Activated effector memory CD4-positive, alpha-beta T cell treated with Interleukin-2 at 50 U/mL for 16 hours (primary cell): ENCODE results near the gene IL17RD.
"Not testable (repeated sequence)": the region's sequence is repeated elsewhere in the genome, so short reads cannot be mapped to it uniquely, and the experiment has no call there.

ENCODE experiments used
- DNase-seq: peaks from one replicate; pipeline ENCODE4 v3.0.0-alpha.2; 2020

Gene IL17RD

DNA sequence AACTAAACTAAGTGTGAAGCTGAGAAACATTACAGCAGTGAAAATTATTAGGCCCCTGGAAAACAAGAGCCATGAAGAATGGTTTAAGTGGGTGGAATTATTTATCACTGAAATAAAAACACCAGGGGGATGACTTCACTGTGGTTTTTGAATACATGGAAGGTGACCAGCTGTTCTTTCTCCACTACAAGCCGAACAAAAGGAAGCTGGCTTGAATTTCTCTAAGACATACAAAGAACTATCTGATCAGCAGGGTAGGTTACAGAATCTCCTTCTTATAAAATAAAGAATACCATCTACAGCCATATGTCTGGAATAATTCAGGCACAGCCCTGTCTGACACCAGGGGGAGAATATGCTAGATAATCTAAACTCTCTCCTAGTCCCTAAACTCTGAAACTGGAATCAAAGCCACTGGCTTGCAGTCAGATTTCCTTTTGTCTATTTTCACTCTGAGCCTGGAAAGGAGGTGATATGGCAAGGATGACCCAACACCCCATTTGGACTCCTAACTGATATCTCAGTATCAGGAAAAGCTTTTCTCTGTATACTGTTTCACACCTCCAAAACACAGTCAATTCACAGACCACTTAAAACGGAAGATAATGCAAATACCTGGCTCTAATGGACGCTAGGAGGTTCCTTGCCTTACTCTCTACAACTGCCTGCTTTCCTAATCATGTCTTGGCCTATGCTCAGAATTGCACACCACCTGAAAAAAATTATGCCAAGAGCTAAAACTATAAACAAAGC, 73.5 kb downstream of the IL17RD start:
- no peak for DNase-seq

GRCh38 chr3:57089043-57089442, 76.1 kb downstream of the IL17RD start:
- no peak for DNase-seq

DNA sequence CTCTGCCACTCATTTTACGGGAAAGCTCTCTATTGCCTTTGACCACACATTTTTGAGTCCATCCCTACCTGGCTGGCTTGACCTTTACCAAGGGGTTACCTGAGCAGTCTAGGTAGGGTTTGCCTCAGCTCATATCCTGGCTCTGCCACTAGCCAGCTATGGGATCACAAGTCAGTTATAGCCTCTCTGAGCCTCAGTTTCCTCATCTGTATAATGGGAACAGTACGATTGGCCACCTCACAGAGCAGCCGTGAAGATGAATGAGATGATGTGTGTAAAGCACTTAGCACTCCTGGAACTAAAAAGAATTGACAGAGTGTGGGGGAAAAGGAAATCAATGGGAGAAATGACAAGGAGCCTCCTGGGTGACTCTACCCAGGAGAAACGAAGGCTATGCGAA, 76.7 kb downstream of the IL17RD start:
- no peak for DNase-seq

DNA sequence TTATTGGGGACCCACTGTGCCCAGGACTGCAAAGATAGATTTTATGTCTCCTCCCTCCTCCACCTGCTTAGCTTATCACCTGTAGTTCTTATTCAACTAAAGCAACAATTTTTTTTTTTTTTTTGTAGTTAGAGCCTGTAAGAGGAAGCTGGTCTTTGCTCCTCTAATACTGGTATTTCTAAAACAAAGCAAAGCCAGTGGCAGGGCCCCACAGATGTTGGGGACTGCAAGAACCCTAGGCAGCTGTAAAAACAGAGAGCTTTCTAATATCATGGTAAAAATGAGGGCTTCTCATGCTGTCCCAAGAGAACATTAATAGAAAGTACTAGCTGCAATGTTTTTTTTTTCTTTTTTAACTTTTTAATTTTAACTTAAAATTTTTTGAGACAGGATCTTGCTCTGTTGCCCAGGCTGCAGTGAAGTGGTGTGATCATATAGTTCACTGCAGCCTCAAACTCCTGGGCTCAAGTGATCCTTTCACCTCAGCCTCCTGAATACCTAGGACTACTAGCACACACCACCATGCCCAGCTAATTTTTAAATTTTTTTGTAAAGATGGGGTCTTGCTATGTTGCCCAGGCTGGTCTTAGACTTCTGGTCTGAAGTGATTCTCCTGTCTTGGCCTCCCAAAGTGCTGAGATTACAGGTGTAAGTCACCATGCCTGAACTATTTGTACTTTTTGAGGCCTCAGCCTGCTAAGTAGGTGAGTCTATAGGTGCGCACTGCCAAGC, 77.6 kb downstream of the IL17RD start:
- DNase-seq = no peak

- no peak for DNase-seq
These were observed 79.0 kb downstream of the IL17RD start for GRCh38 chr3:57086201-57086600.

DNA sequence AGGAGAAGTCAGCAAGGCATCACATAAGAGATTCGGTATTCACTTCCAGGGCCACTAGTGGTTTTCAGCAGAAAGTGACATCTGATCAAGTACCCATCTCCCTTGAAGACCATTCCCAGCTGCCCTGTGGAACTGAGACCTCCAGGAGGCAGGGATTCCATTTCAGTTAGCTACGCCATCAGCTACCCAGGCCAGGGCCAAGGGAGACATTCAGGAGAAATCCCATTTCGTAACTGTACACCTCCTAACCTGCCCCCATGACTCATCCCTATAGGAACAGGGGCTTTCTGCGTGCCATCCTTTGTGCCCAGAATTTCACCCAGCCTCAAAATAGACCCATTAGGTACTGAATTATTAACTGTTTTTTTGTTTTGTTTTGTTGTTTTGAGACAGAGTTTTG, 79.9 kb downstream of the IL17RD start:
- DNase-seq = no peak

DNA sequence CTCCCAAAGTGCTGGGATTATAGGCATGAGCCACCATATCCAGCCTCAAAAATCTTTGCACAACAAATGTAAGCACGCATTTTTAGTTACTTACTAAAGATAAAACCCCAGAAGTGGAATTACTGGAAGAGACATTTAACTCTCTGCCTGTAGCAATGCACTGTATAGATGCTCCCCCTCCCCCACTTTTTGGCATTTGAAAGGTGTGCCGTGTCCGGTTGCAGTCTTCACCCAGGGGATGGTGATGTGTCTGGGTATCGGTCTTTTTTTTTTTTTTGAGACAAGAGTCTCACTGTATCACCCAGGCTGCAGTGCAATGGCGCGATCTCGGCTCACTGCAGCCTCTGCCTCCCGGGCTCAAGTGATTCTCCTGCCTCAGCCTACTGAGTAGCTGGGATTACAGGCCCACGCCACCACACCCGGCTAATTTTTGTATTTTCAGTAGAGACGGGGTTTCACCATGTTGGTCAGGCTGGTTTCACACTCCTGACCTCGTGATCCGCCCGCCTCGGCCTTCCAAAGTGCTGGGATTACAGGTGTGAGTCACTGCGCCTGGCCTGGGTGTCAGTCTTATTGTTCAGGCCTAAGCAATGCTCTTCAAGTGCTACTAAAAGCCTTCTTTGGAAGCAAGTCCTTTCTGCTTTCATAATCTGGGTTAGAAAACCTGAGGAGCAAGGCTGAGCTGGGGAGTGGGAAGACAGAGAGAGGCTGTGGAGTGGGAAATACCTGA, 81.7 kb downstream of the IL17RD start:
- DNase-seq = not testable (repeated sequence)

DNA sequence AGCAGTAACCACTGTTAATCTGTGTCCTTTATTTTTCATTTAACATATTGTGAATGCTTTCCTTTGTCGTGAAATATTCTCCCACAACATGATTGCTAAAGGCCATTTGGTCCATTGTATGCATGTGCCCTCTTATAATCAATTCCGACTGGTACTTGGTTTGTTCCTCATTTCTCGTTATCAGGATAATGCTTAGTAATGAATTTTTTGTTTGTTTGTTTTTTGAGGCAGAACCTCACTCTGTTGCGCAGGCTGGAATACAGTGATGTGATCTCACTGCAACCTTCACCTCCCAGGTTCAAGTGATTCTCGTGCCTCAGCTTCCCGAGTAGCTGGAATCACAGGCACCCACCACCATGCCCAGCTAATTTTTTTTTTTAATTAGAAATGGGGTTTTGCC, 82.7 kb downstream of the IL17RD start:
- DNase-seq = no peak

- no peak for DNase-seq
These were observed 84.0 kb downstream of the IL17RD start for GRCh38 chr3:57081173-57081572.

- no peak for DNase-seq
These were observed 85.0 kb downstream of the IL17RD start for GRCh38 chr3:57080171-57080570.

DNA sequence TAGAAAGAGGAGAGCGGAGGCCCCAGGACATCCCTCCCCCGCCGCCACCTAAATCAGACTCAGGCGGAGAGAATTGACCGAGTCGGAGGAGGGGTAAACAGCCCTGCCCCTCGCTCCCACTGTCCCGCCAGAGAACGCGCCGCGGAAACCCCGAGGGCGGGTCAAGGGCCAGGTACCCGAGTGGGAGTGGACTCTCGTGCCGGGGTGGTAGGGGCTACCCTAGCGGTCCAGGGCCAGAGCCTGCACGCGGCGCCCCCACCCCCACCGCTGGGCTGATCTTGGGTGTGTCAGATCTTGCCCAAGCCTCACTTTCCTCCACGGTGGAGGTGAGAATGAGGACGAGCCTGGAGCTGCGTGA, 85.7 kb downstream of the IL17RD start:
- DNase-seq = no peak

DNA sequence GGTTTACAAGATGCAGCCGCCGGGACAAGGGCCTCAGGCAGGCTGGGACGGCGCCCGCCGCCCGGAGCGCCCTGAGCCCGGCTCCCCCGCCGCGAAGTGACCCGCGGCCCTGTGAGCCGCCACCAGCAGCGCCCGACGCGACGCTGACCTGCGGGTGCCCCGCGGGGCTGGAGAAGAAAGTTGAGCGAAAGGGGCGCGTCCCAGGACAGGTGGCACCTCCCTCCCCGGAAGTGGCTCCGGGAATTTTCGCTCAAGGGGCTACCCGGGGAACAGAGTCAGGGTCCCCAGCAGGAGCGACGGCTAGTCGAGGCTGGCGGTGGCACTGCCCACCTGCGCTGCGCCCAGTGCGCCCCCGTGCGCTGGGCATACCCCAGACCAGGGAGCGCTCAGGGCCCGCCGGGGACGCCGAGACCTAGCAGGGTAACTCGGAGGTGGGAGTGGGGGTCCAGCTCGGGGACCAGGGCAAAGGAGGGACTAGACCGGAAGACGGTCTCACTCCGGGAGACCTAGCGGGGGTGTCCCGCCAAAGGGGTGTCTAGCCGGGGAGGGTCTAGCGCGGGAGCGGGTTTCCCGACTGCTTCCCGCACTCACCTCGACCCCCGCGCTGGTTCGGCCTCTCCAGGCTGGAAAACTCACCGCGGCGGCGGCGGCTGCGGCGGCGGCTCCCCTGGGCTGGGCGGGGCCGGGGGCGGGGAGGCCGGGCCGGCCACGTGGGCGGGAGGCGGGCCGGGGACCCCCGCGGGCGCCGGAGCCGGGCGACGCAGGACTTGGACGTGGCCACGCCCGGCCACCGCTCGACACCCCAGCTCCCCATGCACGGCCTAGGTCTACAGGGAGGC, 86.3 kb downstream of the IL17RD start:
- no peak for DNase-seq

GRCh38 chr3:57078344-57078634, 86.9 kb downstream of the IL17RD start:
- no peak for DNase-seq

GRCh38 chr3:57077630-57078343, 87.4 kb downstream of the IL17RD start:
- DNase-seq = no peak

DNA sequence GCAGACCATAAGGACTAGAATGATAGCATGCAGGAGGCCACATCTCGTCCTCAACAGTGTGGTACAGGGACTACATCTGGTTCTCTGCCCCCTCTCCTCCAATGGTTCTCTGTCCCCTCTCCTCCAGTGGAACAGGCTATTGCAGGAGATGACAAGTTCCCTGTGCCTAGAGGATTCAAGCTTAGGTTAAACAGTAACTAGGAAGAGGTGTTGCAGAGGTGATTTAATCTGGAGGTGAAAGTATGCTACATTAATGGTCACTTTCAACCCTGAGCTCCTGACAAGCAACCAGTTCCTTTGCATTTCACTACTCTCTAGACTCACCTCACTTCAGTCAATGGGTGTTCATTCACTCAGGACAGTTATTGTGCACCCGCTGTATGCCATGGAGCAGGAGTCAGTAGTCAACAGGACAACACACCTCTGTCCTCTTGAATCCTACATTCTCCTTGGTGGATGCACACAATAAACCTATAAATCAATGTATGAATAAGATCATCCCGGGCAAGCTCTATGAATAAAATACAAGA, 88.7 kb downstream of the IL17RD start:
- no peak for DNase-seq

DNA sequence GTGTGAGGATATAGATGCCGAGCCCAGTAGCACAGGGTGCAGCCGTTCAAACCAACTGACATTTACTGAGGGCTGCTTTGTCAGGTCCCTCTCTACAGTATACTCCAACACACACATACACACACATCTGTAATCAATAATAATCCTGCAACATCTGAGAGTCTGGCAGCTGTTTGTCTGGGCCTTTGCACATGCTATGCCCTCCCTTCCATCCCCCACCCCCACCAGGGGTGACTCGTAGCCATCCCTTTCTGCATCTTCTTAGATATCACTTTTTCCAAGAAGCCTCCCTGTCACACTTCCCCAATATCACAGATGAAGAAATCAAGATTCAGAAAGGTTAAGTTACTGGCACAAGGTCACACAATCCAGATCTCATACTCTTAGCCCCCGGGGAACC, 91.0 kb downstream of the IL17RD start:
- DNase-seq = no peak

- no peak for DNase-seq
These were observed 91.5 kb downstream of the IL17RD start for GRCh38 chr3:57073628-57074027.

GRCh38 chr3:57069503-57069902, 95.7 kb downstream of the IL17RD start:
- no peak for DNase-seq

DNA sequence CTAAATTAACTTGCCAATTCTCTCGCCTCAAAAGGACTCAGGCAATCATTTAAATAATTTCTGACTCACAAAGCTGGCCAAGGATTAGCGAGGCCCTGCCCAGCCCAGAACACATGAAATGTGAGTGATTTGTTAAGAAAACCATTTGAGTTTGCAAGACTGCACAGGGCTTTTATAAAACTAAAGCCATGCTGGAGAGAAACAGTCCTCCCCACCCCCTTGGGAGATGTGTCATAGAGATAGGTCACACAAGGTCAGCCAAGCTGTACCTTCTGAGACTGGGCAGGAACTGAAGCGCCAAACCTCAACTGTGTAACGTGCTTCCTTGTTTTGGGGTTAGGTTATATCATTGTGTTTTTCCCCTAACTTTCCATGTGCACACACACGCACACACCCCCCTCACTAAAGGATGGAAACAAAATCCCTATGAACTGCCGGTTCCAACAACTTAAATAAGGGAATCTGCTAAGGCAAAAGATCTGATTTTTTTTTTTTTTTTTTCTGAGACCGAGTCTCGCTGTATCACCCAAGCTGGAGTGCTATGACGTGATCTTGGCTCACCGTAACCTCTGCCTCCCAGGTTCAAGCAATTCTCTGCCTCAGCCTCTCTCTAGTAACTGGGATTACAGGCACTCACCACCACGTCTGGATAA, 96.6 kb downstream of the IL17RD start:
- no peak for DNase-seq

- DNase-seq = no peak
These were observed 98.7 kb downstream of the IL17RD start for GRCh38 chr3:57066471-57066870.

DNA sequence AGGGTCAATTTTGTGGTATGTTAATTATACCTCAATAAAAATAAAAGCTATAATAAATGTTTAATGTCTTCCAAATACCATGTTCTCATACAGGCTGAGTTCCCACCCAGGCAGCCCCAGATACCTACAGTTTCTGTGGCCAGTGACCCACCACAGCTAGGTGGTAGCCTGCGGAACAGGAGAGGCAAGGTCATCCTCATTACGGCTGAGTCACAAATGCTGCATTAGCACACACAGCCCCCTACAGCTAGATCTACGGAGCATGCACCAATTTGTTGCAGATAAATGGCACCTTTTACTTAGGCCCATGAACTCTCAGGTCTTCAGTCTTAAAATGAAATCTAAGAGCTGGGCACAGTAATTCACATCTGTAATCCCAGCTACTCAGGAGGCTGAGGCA, 99.6 kb downstream of the IL17RD start:
- DNase-seq = no peak

- DNase-seq = no peak
These were observed 100.6 kb downstream of the IL17RD start for GRCh38 chr3:57064572-57064971.
